GM12878 (cell line): Measurements from ENCODE around the gene INPP1. TPM values are rescaled to one million over a fixed set of nuclear protein-coding genes. Genes with fewer than 3 reads are reported as not detected.

Experiments used
- ATAC-seq: fragments of 200-7000 bp; cut with Tn5 transposase; 3 replicates; pipeline ENCODE4 v1.9.1; 2020; ENCODE audit warnings: mild to moderate bottlenecking, moderate library complexity
- BruUV-seq: library from RNA; stranded (reverse); fragments of 400-500 nt; replicated peaks from 2 replicates; lab custom pipeline; 2021; lab: Mats Ljungman, UMichigan
- CTCF ChIA-PET: fragments of 300-600 bp; sonication (Branson Sonifier 250); formaldehyde crosslinking; extraction: SDS; loops from one replicate; lab custom pipeline; 2021; ENCODE audit warnings: inconsistent platforms; lab: Yijun Ruan, JAX
- POLR2A ChIA-PET: fragments of 350-600 bp; formaldehyde crosslinking; extraction: SDS; loops from one replicate; lab custom pipeline; 2021; ENCODE audit warnings: inconsistent platforms; lab: Charles Lee
- RAD21 ChIA-PET: fragments of 300-600 bp; sonication (Branson Sonifier 250); formaldehyde crosslinking; loops from one replicate; lab custom pipeline; 2023; ENCODE audit warnings: antibody characterized with exemption; ENCODE audit not compliant: unreplicated experiment; lab: Charles Lee
- SMC1A ChIA-PET: fragments of 300-600 bp; sonication (Branson Sonifier 250); formaldehyde crosslinking; loops from one replicate; lab custom pipeline; 2023; ENCODE audit not compliant: unreplicated experiment, uncharacterized antibody; lab: Charles Lee
- DNase-seq: peaks from one replicate; pipeline ENCODE4 v3.0.0-alpha.2; 2011; ENCODE audit warnings: low read depth, low spot score
- FAIRE-seq: peaks from 3 replicates; lab custom pipeline; 2011; peaks lifted over from hg19 to GRCh38; lab: Jason Lieb, UNC
- H2AFZ ChIP-seq: 2 replicates; pipeline ENCODE4 v1.6.0; 2011; ENCODE audit warnings: low read depth, low read length, control low read depth; ENCODE audit not compliant: control insufficient read depth
- H3K27ac ChIP-seq: 2 replicates; pipeline ENCODE4 v1.5.1; 2011; ENCODE audit warnings: control low read depth; ENCODE audit not compliant: control insufficient read depth, insufficient read depth
- H3K27me3 ChIP-seq, 2 experiments: replicated peaks in 1 of 2; 2 replicates each; pipeline versions ENCODE4 v1.6.0 to v1.6.1; 2011; ENCODE audit warnings: low read length in 1 of 2; ENCODE audit not compliant: control insufficient read depth in 2 of 2, insufficient read depth in 2 of 2
- H3K36me3 ChIP-seq, 2 experiments: 2 replicates each; pipeline ENCODE4 v1.5.1; 2011; ENCODE audit warnings: low read length in 1 of 2; ENCODE audit not compliant: control insufficient read depth in 2 of 2, insufficient read depth in 2 of 2
- H3K4me1 ChIP-seq: 2 replicates; pipeline ENCODE4 v1.6.1; 2011; ENCODE audit warnings: mild to moderate bottlenecking, low read length, moderate library complexity, mixed read lengths; ENCODE audit not compliant: control insufficient read depth, insufficient read depth
- H3K4me2 ChIP-seq: 2 replicates; pipeline ENCODE4 v1.6.0; 2011; ENCODE audit warnings: control low read depth; ENCODE audit not compliant: control insufficient read depth, insufficient read depth
- H3K4me3 ChIP-seq: fragments of 200-600 bp; sonication (generic); 2 replicates; pipeline ENCODE4 v1.5.1; 2016
- H3K79me2 ChIP-seq: 2 replicates; pipeline ENCODE4 v1.6.0; 2011; ENCODE audit warnings: low read length; ENCODE audit not compliant: control insufficient read depth, insufficient read depth
- H3K9ac ChIP-seq: 2 replicates; pipeline ENCODE4 v1.8.0; 2011; ENCODE audit warnings: low read length, control low read depth, mixed read lengths; ENCODE audit not compliant: control insufficient read depth, insufficient read depth
- H3K9me3 ChIP-seq: replicated peaks from 3 replicates; pipeline ENCODE4 v1.5.1; 2011; ENCODE audit warnings: mild to moderate bottlenecking, low read length; ENCODE audit not compliant: control insufficient read depth, insufficient read depth
- H4K20me1 ChIP-seq: 2 replicates; pipeline ENCODE4 v1.6.0; 2011; ENCODE audit not compliant: control insufficient read depth, insufficient read depth
- NBN ChIP-seq: fragments of 450-650 bp; IDR thresholded peaks from 2 replicates; pipeline ENCODE4 v1.6.1; 2016
- POU2F2 ChIP-seq: IDR thresholded peaks from 3 replicates; pipeline ENCODE4 v1.6.1; 2011; ENCODE audit warnings: low read depth, mild to moderate bottlenecking, low read length, borderline replicate concordance
- TBL1XR1 ChIP-seq: IDR thresholded peaks from 2 replicates; pipeline ENCODE4 v1.6.1; 2012; ENCODE audit warnings: low read depth, low read length, improper control_type of control experiment
- WGBS: methylation state at CpG from one replicate; pipeline ENCODE4 v1.1.6; 2016; ENCODE audit warnings: low lambda C conversion rate; ENCODE audit not compliant: insufficient replicate concordance, insufficient coverage; ENCODE audit errors: missing lambda C conversion rate; 5-methylcytosine and 5-hydroxymethylcytosine counted together
- in situ Hi-C: fragments of 300-500 bp; cut with MboI; formaldehyde crosslinking; loops from 9 replicates; pipeline ENCODE4 v1.14.3; 2018; ENCODE audit warnings: mixed read lengths
- intact Hi-C: fragments of 100-400 bp; cut with micrococcal nuclease; formaldehyde crosslinking; loops from one replicate; pipeline ENCODE4 v1.14.2; 2022; ENCODE audit not compliant: unreplicated experiment
- polyA plus RNA-seq, 11 experiments: library from polyadenylated mRNA; depleted of rRNA in 4 of 11; unstranded in 6 of 11; stranded (reverse) in 5 of 11; fragments of >200 nt; fragmentation: Nextera tagmentation in 4 of 11; fragmentation: Illumina TruSeq in 1 of 11; extraction: Ambion mirVana in 4 of 11; extraction: Trizol in 1 of 11; gene quantifications; 1 replicate in 1 of 11; 2 replicates in 10 of 11; pipeline versions ENCODE4 v1.2.1 to v1.2.3, GENCODE V29; 2011 to 2016; ENCODE audit warnings: inconsistent platforms in 2 of 11, missing spikeins in 2 of 11, low read depth in 1 of 11
- total RNA-seq, 4 experiments: library from RNA; depleted of rRNA in 3 of 4; stranded (reverse); fragments of >200 nt in 3 of 4; fragmentation: Illumina TruSeq in 1 of 4; extraction: Trizol in 1 of 4; gene quantifications; 2 replicates each; pipeline versions ENCODE4 v1.2.1 to v1.2.3, GENCODE V29; 2013 to 2021
- TF ChIP-seq, protein P1 (sequence below): fragments of 450-650 bp; IDR thresholded peaks from 2 replicates; pipeline ENCODE4 v1.6.1; 2017; ENCODE audit warnings: antibody characterized with exemption, mild to moderate bottlenecking, moderate library complexity

INPP1 gene
- total and polyA plus RNA-seq, 10 of the 15 experiments (the other 5 are each of a cell fraction or from before 2014, with no cell fraction given): 3.3 to 17.9 (median 11.1) TPM

DNA sequence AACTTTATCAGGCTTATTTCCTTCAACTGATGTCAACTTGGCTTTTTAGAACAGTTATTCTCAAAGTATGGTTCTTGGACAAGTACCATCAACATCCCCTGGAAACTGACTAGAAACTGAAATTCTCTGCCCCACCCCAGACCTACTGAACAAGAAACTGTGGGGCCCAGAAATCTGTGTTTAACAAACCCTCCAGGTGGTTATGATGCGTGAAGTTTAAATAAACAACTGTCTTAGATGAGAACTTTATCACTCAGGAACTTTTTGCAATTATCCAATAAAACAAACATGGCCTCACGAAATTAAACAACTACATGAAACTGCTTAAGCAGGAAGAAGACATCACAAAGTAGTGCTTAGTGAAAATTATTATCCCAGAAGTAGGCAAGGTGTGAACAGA is 28.1 kb upstream of the INPP1 start:
- in situ Hi-C loops: no loop called here
- 33% methylated on average over 2 of the region's 2 CpGs for WGBS
- TF ChIP-seq, protein P1, sequence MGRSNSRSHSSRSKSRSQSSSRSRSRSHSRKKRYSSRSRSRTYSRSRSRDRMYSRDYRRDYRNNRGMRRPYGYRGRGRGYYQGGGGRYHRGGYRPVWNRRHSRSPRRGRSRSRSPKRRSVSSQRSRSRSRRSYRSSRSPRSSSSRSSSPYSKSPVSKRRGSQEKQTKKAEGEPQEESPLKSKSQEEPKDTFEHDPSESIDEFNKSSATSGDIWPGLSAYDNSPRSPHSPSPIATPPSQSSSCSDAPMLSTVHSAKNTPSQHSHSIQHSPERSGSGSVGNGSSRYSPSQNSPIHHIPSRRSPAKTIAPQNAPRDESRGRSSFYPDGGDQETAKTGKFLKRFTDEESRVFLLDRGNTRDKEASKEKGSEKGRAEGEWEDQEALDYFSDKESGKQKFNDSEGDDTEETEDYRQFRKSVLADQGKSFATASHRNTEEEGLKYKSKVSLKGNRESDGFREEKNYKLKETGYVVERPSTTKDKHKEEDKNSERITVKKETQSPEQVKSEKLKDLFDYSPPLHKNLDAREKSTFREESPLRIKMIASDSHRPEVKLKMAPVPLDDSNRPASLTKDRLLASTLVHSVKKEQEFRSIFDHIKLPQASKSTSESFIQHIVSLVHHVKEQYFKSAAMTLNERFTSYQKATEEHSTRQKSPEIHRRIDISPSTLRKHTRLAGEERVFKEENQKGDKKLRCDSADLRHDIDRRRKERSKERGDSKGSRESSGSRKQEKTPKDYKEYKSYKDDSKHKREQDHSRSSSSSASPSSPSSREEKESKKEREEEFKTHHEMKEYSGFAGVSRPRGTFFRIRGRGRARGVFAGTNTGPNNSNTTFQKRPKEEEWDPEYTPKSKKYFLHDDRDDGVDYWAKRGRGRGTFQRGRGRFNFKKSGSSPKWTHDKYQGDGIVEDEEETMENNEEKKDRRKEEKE: 0 out of 2 replicates have a peak, but pooled peaks have one; percentile 38
- TF ChIP-seq TBL1XR1 (no peak), POU2F2 (no peak), NBN (no peak)
- Histone ChIP-seq H3K27me3 (no peaks in the 10 kb centered on the region), H3K4me2 (peak overlapping the region; percentile 65), H3K9me3 (no peaks in the 10 kb centered on the region), H3K9ac (no peak overlapping the region), H4K20me1 (no peaks in the 10 kb centered on the region), H3K79me2 (peaks cover 25% of the 10 kb centered on the region), H2AFZ (no peak overlapping the region), H3K4me1 (peaks cover 2% of the 10 kb centered on the region; the same call in 1 of the 2 replicates), H3K4me3 (peak overlapping the region; percentile 1; the same call in 1 of the 2 replicates), H3K36me3 (no peaks in the 10 kb centered on the region), H3K27ac (no peak overlapping the region)
- no TSS peak for BruUV-seq
- intact Hi-C loops: loop anchor here (5.0 kb wide), 2 partner anchors 133 to 533 kb away; partner anchors contain the start of genes ORMDL1 and PMS1
- ATAC-seq (no peak), DNase-seq (no peak), FAIRE-seq (no peak)
- ChIA-PET CTCF (interaction anchor here (1.3 to 5.2 kb wide), 4 partner anchors 225 to 365 kb away, joined by 3 to 34 read pairs (median 9); no protein-coding TSS in a partner anchor), RAD21 (interaction anchor here (0.9 kb wide), 1 partner anchor 226 kb away, joined by 5 read pairs; no protein-coding TSS in a partner anchor), POLR2A (no interaction called here), SMC1A (interaction anchor here (1.0 kb wide), 1 partner anchor 226 kb away, joined by 3 read pairs; no protein-coding TSS in a partner anchor)
